ENCODE data around the gene KRTAP10-9.
"Not testable (repeated sequence)": the region's sequence is repeated elsewhere in the genome, so short reads cannot be mapped to it uniquely, and the experiment has no call there.

The KRTAP10-9 gene

DNA sequence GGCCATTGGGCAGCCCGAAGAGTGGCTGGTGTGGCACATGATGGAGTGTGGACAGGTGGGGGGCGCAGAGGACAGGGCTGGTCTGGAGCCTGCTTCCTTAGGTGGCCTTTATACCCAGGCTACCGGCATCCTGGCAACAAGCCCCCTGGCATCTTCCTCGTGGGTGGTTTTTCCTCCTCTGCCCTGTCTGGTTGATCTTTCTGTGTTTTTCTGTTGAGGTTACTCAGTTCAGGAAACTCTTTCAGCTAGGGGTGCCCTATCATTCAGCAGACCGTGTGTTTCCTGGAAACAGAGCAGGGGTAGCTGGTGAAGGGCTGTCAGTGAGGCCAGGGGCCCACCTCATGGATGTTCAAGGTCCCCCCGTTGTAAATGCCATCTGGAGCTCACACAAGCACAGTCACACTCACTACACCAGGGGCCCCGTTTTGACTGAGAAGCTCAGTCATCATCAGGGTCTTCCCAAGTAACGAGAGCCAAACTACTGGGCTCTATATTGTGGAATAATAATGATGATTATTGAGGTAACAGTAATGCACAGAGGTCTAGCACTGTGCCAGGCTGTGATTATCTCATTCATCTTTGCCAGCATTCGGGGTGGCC, 27.8 kb downstream of the KRTAP10-9 start, which contains the start of gene KRTAP12-4:
KRTAP12-4 (minus strand) TSS at position 84 of the 600 bp plus-strand sequence; CDS start at position 39, 45 bp downstream.
- ChIA-PET POLR2A (no interaction called here), CTCF (no interaction called here)
- no peak for DNase-seq (ENCODE audit: extremely low spot score)
- TF ChIP-seq, protein P1, sequence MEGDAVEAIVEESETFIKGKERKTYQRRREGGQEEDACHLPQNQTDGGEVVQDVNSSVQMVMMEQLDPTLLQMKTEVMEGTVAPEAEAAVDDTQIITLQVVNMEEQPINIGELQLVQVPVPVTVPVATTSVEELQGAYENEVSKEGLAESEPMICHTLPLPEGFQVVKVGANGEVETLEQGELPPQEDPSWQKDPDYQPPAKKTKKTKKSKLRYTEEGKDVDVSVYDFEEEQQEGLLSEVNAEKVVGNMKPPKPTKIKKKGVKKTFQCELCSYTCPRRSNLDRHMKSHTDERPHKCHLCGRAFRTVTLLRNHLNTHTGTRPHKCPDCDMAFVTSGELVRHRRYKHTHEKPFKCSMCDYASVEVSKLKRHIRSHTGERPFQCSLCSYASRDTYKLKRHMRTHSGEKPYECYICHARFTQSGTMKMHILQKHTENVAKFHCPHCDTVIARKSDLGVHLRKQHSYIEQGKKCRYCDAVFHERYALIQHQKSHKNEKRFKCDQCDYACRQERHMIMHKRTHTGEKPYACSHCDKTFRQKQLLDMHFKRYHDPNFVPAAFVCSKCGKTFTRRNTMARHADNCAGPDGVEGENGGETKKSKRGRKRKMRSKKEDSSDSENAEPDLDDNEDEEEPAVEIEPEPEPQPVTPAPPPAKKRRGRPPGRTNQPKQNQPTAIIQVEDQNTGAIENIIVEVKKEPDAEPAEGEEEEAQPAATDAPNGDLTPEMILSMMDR (IDR thresholded peaks at IDR 0.05; ENCODE audit: control extremely low read depth, extremely low read depth, low read depth, missing control alignments), result no peak

- ChIA-PET CTCF (interaction anchor here (1.2 kb wide), 1 partner anchor 10 kb away, joined by 3 read pairs; the partner anchor contains the start of gene KRTAP12-2), POLR2A (no interaction called here)
- DNase-seq (ENCODE audit: extremely low spot score), result no peak
- TF ChIP-seq, protein P1 (IDR thresholded peaks at IDR 0.05; ENCODE audit: control extremely low read depth, extremely low read depth, low read depth, missing control alignments), result no peak
Measured at GRCh38 chr21:44656868-44657267, 30.0 kb downstream of the KRTAP10-9 start.

DNA sequence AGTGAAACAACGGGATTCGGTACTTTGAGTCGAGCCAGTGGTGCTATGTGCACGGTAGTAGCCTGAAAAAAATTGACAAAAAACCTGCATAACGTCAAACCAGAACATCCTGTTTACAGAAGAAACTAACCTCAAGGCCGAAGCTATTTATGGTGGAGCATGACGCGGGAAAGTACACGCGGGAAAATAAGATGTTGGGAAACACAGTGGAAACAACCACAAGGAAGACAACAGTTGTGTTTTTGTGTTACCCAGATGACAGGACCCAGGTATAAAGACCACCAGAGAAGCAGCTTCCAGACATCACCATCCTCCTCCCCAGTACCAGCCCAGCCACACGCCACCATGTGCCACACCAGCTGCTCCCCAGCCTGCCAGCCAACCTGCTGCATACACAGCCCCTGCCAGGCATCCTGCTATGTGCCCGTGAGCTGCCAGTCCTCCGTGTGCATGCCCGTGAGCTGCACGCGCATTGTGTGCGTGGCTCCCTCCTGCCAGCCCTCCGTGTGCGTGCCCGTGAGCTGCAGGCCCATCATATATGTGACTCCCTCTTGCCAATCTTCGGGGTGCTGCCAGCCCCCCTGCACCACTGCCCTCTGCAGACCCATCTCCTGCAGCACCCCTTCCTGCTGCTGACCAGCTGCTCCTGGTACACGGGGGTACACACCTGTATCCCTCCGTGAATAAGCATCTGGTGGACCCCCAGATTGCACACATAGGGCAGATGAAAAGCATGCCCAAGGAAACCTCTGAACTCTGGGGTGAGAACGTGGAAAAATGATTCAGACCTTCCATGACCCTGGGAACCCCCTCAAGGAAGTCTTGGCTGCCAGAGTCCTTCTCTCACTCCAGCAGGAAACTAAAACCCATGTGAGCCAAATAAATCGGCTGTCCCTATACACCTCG, 31.0 kb downstream of the KRTAP10-9 start, which contains the start of gene KRTAP12-3:
KRTAP12-3 (plus strand) TSS at position 298 of the 906 bp plus-strand sequence; CDS start at position 346, 48 bp downstream.
- TF ChIP-seq, protein P1 (IDR thresholded peaks at IDR 0.05; ENCODE audit: control extremely low read depth, extremely low read depth, low read depth, missing control alignments), result no peak
- POLR2A ChIA-PET, result no interaction called here
- CTCF ChIA-PET, result interaction anchor here (1.1 to 1.2 kb wide), 2 partner anchors 9 to 16 kb away, joined by 3 read pairs; partner anchors contain the start of gene KRTAP12-2
- no peak for DNase-seq (ENCODE audit: extremely low spot score)

- TF ChIP-seq, protein P1 (IDR thresholded peaks at IDR 0.05; ENCODE audit: control extremely low read depth, extremely low read depth, low read depth, missing control alignments), result no peak
- ChIA-PET CTCF (interaction anchor here (1.1 kb wide), 1 partner anchor 16 kb away, joined by 3 read pairs; no protein-coding TSS in a partner anchor), POLR2A (no interaction called here)
- no peak for DNase-seq (ENCODE audit: extremely low spot score)
Measured at GRCh38 chr21:44658541-44658910, 31.6 kb downstream of the KRTAP10-9 start.

GRCh38 chr21:44658913-44659595, 32.2 kb downstream of the KRTAP10-9 start:
- TF ChIP-seq, protein P1 (IDR thresholded peaks at IDR 0.05; ENCODE audit: control extremely low read depth, extremely low read depth, low read depth, missing control alignments), result no peak
- DNase-seq (ENCODE audit: extremely low spot score), result no peak
- POLR2A ChIA-PET, result no interaction called here
- CTCF ChIA-PET, result interaction anchor here (0.8 kb wide), 1 partner anchor 9 kb away, joined by 3 read pairs; no protein-coding TSS in a partner anchor

DNA sequence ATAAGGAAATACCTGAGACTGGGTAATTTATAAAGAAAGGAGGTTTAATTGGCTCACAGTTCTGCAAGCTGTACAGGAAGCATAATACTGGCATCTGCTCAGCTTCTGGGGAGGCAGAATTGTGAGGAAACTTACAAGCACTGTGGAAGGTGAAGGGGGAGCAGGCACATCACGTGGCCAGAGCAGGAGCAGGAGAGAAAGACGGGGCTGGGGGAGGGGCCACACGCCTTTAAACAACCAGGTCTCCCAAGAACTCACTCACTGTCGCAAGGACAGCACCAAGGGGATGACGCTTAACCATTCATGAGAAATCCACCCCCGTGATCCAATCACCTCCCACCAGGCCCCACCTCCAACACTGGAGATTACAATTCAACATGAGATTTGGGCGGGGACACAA, 34.7 kb downstream of the KRTAP10-9 start:
- POLR2A ChIA-PET; DNase-seq (ENCODE audit: extremely low spot score); CTCF ChIA-PET: not testable (repeated sequence)

All from GM10248 (cell line).